KG1 (cell line): ENCODE results near the gene PRKN.
"Not testable (repeated sequence)": the region's sequence is repeated elsewhere in the genome, so short reads cannot be mapped to it uniquely, and the experiment has no call there.

Source experiments
- DNase-seq: peaks from one replicate; lab custom pipeline; 2025; lab: John Stamatoyannopoulos, UW

PRKN gene

DNA sequence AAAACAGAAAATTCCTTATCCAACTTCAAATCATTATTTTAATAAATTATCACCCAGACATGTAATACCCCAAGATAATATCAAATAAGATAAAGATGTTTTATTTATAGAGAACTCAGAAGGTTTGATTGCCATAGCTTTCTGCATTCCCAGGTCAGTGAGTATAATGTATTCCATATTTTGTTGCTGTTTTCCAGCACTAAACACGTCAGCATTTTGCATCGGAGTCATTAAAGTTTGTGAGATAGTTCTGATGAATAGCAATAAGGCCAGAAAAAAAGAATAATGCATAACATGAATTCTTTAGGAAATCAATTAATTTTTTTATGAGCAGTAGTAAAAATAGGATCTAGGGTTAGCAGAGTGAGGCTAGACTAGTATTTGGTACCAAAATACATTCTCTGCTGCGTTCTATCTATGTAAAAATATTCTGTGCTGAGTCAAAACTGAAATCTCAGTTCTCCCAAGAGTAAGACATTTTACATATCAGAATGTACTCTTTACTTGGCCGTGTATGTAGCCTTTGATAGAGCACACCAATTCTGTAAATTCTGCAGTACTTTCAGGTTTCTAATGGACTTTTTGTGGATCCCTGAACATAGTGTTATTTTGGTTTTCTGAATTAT lies 1183.8 kb downstream of the PRKN start:
- no peak for DNase-seq

DNA sequence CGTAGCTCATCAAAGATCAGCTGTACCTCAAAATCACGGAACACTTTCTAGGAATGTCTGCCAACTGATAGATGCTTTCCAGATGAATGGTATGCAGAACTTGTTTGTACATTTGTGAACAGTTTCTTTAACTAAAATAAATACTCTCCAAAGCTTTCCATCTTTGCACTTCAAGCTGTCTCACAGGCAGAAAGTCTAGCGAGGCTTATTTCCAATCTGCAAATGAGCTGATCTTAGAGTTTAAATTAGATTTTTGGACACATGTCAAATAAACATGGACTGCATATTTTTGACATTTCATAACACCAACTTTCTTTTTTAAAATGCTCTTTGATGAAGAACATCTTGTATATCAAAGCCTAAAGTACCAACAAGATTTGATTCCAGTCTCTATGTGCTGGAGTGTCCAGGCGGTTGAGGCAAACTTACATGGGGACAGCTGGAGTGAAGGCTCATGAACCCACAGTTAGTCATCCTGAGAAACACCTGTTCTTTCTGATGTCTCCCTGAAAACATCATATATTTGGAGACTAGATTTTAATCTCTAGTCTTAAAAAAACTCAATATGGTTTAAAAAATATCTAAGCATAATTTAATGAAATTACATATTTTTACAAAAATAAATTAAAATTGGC lies 1185.1 kb downstream of the PRKN start:
- no peak for DNase-seq

DNA sequence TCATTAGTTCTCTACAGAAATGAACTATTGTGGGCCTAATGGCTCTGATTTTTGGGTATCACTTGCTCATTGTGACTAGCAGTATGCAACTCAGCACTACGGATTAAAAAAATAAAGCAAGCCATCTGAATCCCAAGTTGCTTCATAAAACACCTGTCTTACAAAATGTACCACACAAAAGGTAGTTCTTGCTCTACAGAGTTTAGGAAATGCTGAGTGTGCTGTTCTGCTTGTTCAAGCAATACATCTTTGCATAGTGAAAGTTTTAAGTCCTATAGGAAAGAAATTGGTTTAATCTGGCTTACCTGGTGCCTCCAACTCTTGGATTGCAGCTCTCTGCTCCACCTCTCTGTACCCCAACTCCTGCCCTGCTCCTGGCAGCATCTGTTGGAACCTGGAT lies 1187.0 kb downstream of the PRKN start:
- no peak for DNase-seq

DNA sequence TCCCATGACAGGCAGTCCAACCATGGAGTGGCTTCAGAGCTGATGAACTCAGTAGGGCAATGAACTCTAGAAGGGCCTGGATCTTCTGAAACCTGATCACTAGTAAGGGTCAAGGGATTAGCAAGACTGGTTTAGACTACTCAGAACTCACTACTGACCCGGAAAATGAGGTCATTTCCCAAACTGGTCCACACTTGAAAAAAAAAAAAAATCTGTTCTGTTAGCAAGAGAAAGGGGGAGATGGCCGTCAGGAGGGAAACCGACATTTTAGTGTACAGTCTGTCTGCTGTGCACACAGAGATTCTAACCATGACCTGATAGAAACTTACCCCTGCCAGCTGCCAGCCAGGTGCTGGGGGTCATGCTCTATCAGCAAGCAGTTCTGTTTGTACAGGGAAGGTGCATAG lies 1191.3 kb downstream of the PRKN start:
- no peak for DNase-seq

DNA sequence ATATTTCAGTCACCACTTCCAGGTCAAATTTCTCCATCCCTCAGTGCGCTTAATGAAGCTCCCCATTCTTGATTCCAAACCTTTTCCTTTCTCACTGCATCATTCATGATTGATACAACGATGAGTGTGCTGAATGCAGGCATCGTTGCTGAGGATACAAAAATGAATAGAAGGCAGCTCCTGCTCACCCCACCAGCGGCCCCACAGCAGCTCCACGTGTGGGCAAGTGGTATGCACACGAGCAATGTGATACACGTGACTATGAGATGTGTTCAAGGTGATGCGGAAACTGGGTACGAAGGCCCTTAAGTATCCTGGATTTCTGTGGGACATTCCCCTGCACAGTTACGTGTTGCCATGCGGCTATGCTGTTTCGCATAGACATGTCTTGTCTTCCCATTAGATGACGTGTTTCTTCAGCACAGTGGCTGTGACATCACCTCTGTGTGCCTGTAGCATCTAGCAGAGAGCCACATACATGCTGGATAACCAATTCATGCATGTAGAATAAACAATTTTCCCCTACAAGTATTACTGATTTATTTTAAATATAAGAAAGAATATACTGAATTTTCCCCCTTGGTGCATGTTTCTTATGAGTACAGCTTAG lies 1193.2 kb downstream of the PRKN start:
- no peak for DNase-seq

GRCh38 chr6:161533266-161533665 lies 1194.3 kb downstream of the PRKN start:
- DNase-seq, result no peak

GRCh38 chr6:161532536-161532935 lies 1195.0 kb downstream of the PRKN start:
- no peak for DNase-seq

DNA sequence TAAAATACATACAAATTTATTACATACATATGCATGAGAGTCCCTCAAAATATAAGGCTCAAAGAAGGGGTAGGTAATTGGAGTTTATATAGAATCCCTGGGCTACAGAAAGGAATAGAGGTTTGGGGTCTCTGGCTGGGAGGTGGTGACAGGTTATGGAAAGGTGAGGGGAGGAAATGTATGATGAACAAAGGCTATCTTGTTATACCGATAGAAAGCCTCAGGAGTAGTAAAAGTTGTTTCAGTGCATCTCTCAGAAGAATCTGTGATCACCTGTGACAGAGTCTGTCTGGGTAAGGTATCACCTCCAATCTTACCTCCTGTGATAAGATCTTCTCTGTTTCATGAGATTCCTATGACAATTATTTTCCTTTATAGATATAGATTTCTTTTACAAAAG lies 1200.8 kb downstream of the PRKN start:
- no peak for DNase-seq

GRCh38 chr6:161523362-161523761 lies 1204.2 kb downstream of the PRKN start:
- no peak for DNase-seq

DNA sequence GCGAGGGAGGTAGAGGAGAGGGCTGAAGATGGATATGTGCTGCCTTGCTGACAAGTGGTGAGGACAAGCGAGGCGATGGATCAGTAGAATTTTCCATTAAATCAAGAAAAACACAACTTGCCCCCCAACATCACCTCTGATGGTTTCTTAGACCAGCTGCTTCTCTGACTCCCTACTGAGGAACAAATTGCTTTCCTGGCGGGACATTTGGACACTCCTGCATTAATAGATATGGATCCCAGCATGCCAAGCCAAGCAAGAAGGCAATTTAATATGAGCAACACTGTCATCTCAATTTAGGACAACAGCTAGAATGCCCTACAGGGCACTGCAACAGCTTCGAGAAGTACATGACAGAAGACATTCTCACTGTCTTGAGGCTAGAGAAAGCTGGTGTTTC lies 1205.3 kb downstream of the PRKN start:
- no peak for DNase-seq

DNA sequence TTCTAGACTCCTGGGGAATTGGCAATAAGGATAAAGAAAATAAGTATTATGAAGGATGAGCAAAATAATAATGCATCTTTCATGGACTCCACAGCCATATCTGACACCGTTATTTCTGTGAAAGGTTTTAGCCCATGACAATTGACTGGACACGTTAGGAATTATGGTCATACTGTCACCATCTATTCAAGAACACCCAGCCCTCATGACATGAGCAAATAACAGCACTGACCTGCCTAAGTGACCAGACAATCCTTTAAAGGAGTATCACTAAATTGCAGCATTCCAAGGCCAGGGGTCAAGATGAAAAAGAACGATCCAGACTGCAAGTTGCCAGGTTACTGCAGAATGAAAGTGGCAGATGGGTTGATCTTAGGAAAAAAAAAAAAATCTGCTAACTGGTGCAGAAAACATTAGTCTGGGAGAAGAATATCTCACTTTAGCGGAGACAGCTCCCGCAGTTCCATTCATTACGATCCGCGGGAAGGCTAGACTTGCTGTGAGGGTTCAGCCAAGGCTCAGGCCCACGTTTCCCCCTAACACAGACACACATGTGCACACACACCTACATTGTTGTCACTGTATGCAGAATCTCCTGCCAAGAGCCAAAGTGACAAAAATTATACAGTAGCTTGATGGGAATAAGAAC lies 1216.0 kb downstream of the PRKN start:
- DNase-seq, result no peak

- DNase-seq, result no peak
Measured at GRCh38 chr6:161508341-161508740, 1219.2 kb downstream of the PRKN start.

GRCh38 chr6:161507375-161507774 lies 1220.2 kb downstream of the PRKN start:
- DNase-seq, result no peak

GRCh38 chr6:161503570-161503969 lies 1224.0 kb downstream of the PRKN start:
- DNase-seq, result no peak

GRCh38 chr6:161498881-161499280 lies 1228.7 kb downstream of the PRKN start:
- no peak for DNase-seq

- DNase-seq, result no peak
Measured at GRCh38 chr6:161498359-161498758, 1229.2 kb downstream of the PRKN start.

DNA sequence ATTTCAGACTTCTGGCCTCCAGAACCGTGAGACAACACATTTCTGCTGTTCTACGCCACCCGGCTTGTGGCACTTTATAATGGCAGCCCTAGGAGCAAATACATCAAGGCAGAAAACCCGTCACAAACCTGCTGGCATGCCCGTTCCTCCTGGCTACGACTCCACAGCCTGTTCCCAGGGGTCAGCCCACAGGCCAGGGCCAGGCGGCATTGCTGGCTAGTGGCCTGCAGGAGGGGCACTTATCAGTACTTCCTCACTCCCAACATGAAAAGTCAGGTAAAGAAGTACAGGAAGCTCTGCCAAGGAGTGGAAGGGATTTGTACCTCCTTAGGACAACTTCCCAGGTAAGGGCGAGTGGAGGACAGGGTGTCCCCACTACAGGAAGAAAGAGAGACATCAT lies 1230.6 kb downstream of the PRKN start:
- no peak for DNase-seq

DNA sequence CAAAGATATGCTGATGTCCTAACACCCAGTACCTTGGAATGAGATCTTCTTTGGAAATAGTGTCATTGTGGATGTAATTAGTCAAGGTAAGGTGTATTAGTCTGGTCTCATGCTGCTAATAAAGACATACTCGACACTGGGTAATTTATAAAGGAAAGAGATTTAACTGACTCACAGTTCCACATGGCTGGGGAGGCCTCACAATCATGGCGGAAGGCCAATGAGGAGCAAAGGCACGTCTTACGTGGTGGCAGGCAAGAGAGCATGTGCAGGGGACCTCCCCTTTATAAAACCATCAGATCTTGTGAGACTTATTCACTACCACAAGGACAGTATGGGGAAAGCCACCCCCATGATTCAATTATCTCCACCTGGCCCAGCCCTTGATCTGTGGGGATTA lies 1231.3 kb downstream of the PRKN start:
- DNase-seq, result not testable (repeated sequence)

DNA sequence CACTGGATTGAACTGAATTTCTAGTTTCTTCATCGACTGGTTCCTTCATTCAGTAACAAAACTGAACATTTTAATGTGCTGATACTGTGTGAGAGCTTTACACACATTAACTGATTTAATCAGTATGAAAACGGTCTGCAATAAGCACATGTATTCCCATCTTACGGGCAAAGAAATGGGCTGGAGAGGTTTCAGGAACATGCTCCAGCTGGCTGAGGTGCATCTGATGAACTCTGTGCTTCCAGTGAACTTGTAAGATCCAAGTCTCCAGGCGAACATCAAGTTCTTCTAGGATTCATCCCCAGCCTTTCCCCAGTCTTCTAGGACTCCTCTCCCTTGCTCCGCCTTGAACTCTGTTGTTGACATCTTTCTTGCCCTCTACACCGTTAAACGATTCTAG lies 1233.0 kb downstream of the PRKN start:
- DNase-seq, result no peak

- no peak for DNase-seq
Measured at GRCh38 chr6:161493576-161494118, 1233.9 kb downstream of the PRKN start.

DNA sequence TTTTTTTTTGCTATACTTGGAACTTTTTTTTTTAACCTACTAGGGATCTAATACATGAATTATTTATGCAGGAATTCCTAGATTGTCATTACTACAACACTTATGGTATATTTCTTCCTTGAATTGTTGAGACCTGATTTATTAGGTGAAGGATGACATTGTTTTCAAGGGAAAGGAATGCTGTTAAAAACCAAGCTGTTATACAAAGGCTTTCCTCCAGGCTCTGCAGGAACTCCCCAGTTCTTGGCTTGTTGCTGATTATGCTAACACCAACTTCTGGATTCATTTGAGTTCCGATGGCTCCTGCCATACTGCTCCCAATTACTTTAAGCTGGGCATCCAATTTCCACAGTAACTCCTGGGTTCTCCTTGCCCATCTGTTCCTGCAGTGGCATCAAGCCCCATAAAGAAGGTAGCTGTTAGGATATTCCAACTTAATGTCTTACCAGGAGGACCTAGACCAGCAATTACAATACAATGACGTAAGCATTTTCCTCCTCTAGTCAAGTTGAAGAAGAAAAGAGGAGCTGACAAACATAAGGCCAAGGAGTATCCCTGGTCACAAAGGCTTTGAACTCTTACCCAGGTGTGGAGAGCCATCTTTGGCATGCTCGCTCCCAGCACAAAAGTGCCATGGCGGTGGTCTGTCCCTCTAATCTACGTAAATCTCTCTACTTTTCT lies 1237.8 kb downstream of the PRKN start:
- no peak for DNase-seq

- DNase-seq, result no peak
Measured at GRCh38 chr6:161487694-161488093, 1239.9 kb downstream of the PRKN start.

GRCh38 chr6:161487217-161487531 lies 1240.4 kb downstream of the PRKN start:
- DNase-seq, result no peak
